ENCODE data around the gene MOCS1.

GRCh38 chr6:39920157-39920556, 14.1 kb downstream of the MOCS1 start:
- TF ChIP-seq, protein P1, sequence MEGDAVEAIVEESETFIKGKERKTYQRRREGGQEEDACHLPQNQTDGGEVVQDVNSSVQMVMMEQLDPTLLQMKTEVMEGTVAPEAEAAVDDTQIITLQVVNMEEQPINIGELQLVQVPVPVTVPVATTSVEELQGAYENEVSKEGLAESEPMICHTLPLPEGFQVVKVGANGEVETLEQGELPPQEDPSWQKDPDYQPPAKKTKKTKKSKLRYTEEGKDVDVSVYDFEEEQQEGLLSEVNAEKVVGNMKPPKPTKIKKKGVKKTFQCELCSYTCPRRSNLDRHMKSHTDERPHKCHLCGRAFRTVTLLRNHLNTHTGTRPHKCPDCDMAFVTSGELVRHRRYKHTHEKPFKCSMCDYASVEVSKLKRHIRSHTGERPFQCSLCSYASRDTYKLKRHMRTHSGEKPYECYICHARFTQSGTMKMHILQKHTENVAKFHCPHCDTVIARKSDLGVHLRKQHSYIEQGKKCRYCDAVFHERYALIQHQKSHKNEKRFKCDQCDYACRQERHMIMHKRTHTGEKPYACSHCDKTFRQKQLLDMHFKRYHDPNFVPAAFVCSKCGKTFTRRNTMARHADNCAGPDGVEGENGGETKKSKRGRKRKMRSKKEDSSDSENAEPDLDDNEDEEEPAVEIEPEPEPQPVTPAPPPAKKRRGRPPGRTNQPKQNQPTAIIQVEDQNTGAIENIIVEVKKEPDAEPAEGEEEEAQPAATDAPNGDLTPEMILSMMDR (IDR thresholded peaks at IDR 0.05), result no peak
- no peak for TF ChIP-seq POLR2A (IDR thresholded peaks at IDR 0.05)
